SK-N-SH (cell line): ENCODE results near the gene FRAS1. TPM values are rescaled to one million over a fixed set of nuclear protein-coding genes. Genes with fewer than 3 reads are reported as not detected.

ENCODE experiments used
- CTCF ChIA-PET: fragments of 300-600, 350-600 bp; formaldehyde crosslinking; extraction: SDS; loops from one replicate; lab custom pipeline; 2021; lab: Yijun Ruan, JAX
- POLR2A ChIA-PET: fragments of 350-600 bp; sonication (Branson Sonifier 250); formaldehyde crosslinking; extraction: SDS; loops from one replicate; lab custom pipeline; 2020; ENCODE audit warnings: antibody characterized with exemption, inconsistent platforms; lab: Yijun Ruan, JAX
- DNase-seq: peaks from one replicate; pipeline ENCODE4 v3.0.0; 2012
- H2AFZ ChIP-seq: fragments of 200-600 bp; sonication (generic); 2 replicates; pipeline ENCODE4 v1.8.1; 2016; ENCODE audit warnings: antibody characterized with exemption, mild to moderate bottlenecking, low read depth
- H3F3A ChIP-seq: fragments of 200-600 bp; sonication (generic); replicated peaks from 2 replicates; pipeline ENCODE3; 2016; ENCODE audit warnings: antibody characterized with exemption, mild to moderate bottlenecking; ENCODE audit not compliant: insufficient read depth
- H3K27ac ChIP-seq, 2 experiments: fragments of 200-500 bp in 1 of 2; fragments of 200-600 bp in 1 of 2; sonication (Bioruptor generic) in 1 of 2; sonication (generic), shearing (Covaris generic) in 1 of 2; 2 replicates each; pipeline versions ENCODE4 v1.5.1 to v1.6.1; 2014 to 2016; ENCODE audit warnings: low read depth in 2 of 2, inconsistent platforms in 1 of 2, low read length in 1 of 2, mild to moderate bottlenecking in 1 of 2, mixed read lengths in 1 of 2
- H3K27me3 ChIP-seq: fragments of 200-600 bp; sonication (generic), shearing (Covaris generic); 2 replicates; pipeline ENCODE4 v1.6.1; 2016; ENCODE audit warnings: mixed run types; ENCODE audit not compliant: insufficient read depth
- H3K36me3 ChIP-seq, 2 experiments: fragments of 200-500 bp in 1 of 2; fragments of 200-600 bp in 1 of 2; sonication (Bioruptor generic) in 1 of 2; sonication (generic) in 1 of 2; replicated peaks in 1 of 2; 2 replicates each; pipeline versions ENCODE3 to v1.5.1; 2014 to 2016; ENCODE audit warnings: low read length in 1 of 2, mild to moderate bottlenecking in 1 of 2; ENCODE audit not compliant: insufficient read depth in 2 of 2, control insufficient read depth in 1 of 2
- H3K4me1 ChIP-seq, 2 experiments: fragments of 200-500 bp in 1 of 2; fragments of 200-600 bp in 1 of 2; sonication (Bioruptor generic) in 1 of 2; sonication (generic), shearing (Covaris generic) in 1 of 2; 2 replicates each; pipeline versions ENCODE4 v1.5.1 to v1.6.1; 2014 to 2016; ENCODE audit warnings: low read depth in 1 of 2, low read length in 1 of 2, mixed run types in 1 of 2; ENCODE audit not compliant: insufficient read depth in 2 of 2, control insufficient read depth in 1 of 2
- H3K4me2 ChIP-seq: fragments of 200-600 bp; sonication (generic), shearing (Covaris generic); 2 replicates; pipeline ENCODE4 v1.6.1; 2017; ENCODE audit warnings: mixed run types
- H3K4me3 ChIP-seq, 2 experiments: fragments of 200-500 bp in 1 of 2; fragments of 200-600 bp in 1 of 2; sonication (Bioruptor generic) in 1 of 2; sonication (generic), shearing (Covaris generic) in 1 of 2; 2 replicates each; pipeline versions ENCODE4 v1.5.1 to v1.8.1; 2014 to 2016; ENCODE audit warnings: low read depth in 2 of 2, inconsistent platforms in 1 of 2, low read length in 1 of 2, mild to moderate bottlenecking in 1 of 2, mixed read lengths in 1 of 2, moderate library complexity in 1 of 2
- H3K79me2 ChIP-seq: fragments of 200-600 bp; sonication (generic); 2 replicates; pipeline ENCODE4 v1.8.1; 2017; ENCODE audit warnings: mild to moderate bottlenecking; ENCODE audit not compliant: insufficient read depth
- H3K9ac ChIP-seq: fragments of 200-600 bp; sonication (generic); 2 replicates; pipeline ENCODE4 v1.6.1; 2017; ENCODE audit warnings: mixed run types
- H3K9me2 ChIP-seq: fragments of 200-600 bp; sonication (generic); 2 replicates; pipeline ENCODE4 v1.6.1; 2017; ENCODE audit warnings: mixed run types
- H3K9me3 ChIP-seq: fragments of 200-600 bp; sonication (generic); 2 replicates; pipeline ENCODE4 v1.6.1; 2017; ENCODE audit warnings: mixed run types, mild to moderate bottlenecking, moderate library complexity
- H4K20me1 ChIP-seq: fragments of 200-600 bp; sonication (generic); 2 replicates; pipeline ENCODE4 v1.6.1; 2017; ENCODE audit warnings: mild to moderate bottlenecking, mixed run types; ENCODE audit not compliant: insufficient read depth
- FOSL2 ChIP-seq: IDR thresholded peaks from 2 replicates; pipeline ENCODE4 v1.4.0; 2012; ENCODE audit warnings: low read depth, mild to moderate bottlenecking, moderate library complexity, borderline replicate concordance
- FOXJ3 ChIP-seq: sonication (generic); formaldehyde crosslinking; IDR thresholded peaks from 2 replicates; pipeline ENCODE4 v1.5.1; 2020; ENCODE audit warnings: mild to moderate bottlenecking, missing genetic modification reagents
- FOXM1 ChIP-seq: IDR thresholded peaks from 2 replicates; pipeline ENCODE4 v1.4.0; 2012; ENCODE audit warnings: low read depth, mild to moderate bottlenecking
- JUND ChIP-seq: IDR thresholded peaks from 2 replicates; pipeline ENCODE4 v1.4.0; 2012
- NFIC ChIP-seq: IDR thresholded peaks from 2 replicates; pipeline ENCODE4 v1.4.0; 2012; ENCODE audit warnings: borderline replicate concordance
- TCF12 ChIP-seq: IDR thresholded peaks from 2 replicates; pipeline ENCODE4 v1.4.0; 2012
- TEAD4 ChIP-seq: IDR thresholded peaks from 2 replicates; pipeline ENCODE4 v1.4.0; 2012; ENCODE audit warnings: mild to moderate bottlenecking, borderline replicate concordance; ENCODE audit not compliant: insufficient read depth
- USF2 ChIP-seq: fragments of 150-350 bp; IDR thresholded peaks from 2 replicates; pipeline ENCODE4 v1.6.1; 2017; ENCODE audit warnings: antibody characterized with exemption, low read length, low read depth, borderline replicate concordance
- WGBS: methylation state at CpG from one replicate; pipeline ENCODE4 v1.1.6; 2017; ENCODE audit warnings: low lambda C conversion rate; 5-methylcytosine and 5-hydroxymethylcytosine counted together
- polyA plus RNA-seq, 3 experiments: library from polyadenylated mRNA; depleted of rRNA; stranded (reverse); fragments of >200 nt; gene quantifications; 2 replicates each; pipeline ENCODE4 v1.2.3, GENCODE V29; 2012
- TF ChIP-seq, protein P1 (sequence below): IDR thresholded peaks from 2 replicates; pipeline ENCODE4 v1.6.1; 2012; ENCODE audit warnings: mild to moderate bottlenecking, low read depth, low read length, moderate library complexity
- TF ChIP-seq, protein P2 (sequence below): IDR thresholded peaks from 2 replicates; pipeline ENCODE4 v1.4.0; 2012; ENCODE audit warnings: low read depth, borderline replicate concordance

The FRAS1 gene
- polyA plus RNA-seq, 1 of the 3 experiments (the other 2 are of a cell fraction): 8.3 TPM

DNA sequence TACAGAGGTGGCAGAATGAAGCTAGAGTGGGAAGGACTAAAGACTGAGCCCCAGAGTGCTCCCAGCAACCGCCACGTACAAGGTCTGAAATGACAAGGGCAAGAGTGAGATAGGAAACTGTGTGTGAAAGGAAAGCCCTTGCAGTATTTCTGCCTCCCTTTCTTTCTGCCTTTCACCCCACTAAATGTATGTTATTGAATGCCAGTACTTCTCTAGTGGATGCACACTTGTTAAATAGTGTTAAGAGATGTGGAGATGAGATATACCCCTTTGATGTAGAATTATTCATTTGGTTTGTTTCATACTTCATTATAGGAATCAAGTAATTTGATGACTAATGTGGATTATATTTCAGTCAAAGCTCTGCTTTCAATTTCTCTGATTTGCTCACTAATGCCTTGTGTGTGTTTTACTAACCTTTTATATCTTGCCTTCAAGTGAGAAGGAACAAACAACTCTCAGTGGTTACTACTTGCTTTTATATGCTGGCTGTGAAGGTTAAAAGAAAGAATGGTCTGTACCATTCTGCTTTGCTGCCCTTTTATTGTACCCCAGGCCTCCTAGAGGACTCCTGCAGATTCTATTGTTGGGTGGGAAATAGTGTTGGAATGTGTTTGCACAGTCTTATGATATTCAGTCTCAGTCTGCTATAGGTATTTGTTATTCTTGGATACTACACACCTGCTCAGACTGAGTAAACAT lies 486.5 kb downstream of the FRAS1 start:
- Histone ChIP-seq H3K9ac (no peak overlapping the region), H3K9me2 (no peaks in the 10 kb centered on the region), H4K20me1 (no peaks in the 10 kb centered on the region), H3K4me2 (no peak overlapping the region), H3F3A (peaks cover 4% of the 10 kb centered on the region), H3K36me3 (peaks cover 0 to 16% of the 10 kb centered on the region in 2 experiments), H3K27ac (no peak overlapping the region; a peak in 2 of 4 replicates), H3K4me1 (no peaks in the 10 kb centered on the region; a peak in 2 of 4 replicates), H3K27me3 (no peaks in the 10 kb centered on the region), H3K79me2 (no peaks in the 10 kb centered on the region), H2AFZ (no peak overlapping the region), H3K9me3 (no peaks in the 10 kb centered on the region)
- no peak for DNase-seq
- CTCF ChIA-PET: no interaction called here
- TF ChIP-seq TCF12 (peak; percentile 42), JUND (peak; percentile 36; the same call in 1 of the 2 replicates), FOXM1 (no peak), FOSL2 (peak; percentile 29; the same call in 1 of the 2 replicates)
- TF ChIP-seq, all 33 proteins: peak for 3
- WGBS: 92% methylated on average over 2 of the region's 2 CpGs
- POLR2A ChIA-PET: no interaction called here
- no peak overlapping the region for H3K4me3 ChIP-seq

- CTCF ChIA-PET: no interaction called here
- Histone ChIP-seq H3K9me2 (no peaks in the 10 kb centered on the region), H3K27me3 (no peaks in the 10 kb centered on the region), H4K20me1 (no peaks in the 10 kb centered on the region), H3K79me2 (no peaks in the 10 kb centered on the region), H3K4me1 (no peaks in the 10 kb centered on the region; a peak in 2 of 4 replicates), H3K36me3 (peaks cover 0 to 10% of the 10 kb centered on the region in 2 experiments), H3K9ac (no peak overlapping the region), H3K27ac (peak overlapping the region in 1 of 2 experiments; percentile 48; a peak in 2 of 4 replicates), H3F3A (peaks cover 10% of the 10 kb centered on the region), H3K4me2 (no peak overlapping the region), H3K9me3 (no peaks in the 10 kb centered on the region), H3K4me3 (no peak overlapping the region), H2AFZ (no peak overlapping the region)
- POLR2A ChIA-PET: no interaction called here
- TF ChIP-seq USF2 (no peak), FOXM1 (no peak), TEAD4 (no peak), NFIC (no peak), FOXJ3 (CRISPR knock-in tag) (no peak)
- TF ChIP-seq, protein P1, sequence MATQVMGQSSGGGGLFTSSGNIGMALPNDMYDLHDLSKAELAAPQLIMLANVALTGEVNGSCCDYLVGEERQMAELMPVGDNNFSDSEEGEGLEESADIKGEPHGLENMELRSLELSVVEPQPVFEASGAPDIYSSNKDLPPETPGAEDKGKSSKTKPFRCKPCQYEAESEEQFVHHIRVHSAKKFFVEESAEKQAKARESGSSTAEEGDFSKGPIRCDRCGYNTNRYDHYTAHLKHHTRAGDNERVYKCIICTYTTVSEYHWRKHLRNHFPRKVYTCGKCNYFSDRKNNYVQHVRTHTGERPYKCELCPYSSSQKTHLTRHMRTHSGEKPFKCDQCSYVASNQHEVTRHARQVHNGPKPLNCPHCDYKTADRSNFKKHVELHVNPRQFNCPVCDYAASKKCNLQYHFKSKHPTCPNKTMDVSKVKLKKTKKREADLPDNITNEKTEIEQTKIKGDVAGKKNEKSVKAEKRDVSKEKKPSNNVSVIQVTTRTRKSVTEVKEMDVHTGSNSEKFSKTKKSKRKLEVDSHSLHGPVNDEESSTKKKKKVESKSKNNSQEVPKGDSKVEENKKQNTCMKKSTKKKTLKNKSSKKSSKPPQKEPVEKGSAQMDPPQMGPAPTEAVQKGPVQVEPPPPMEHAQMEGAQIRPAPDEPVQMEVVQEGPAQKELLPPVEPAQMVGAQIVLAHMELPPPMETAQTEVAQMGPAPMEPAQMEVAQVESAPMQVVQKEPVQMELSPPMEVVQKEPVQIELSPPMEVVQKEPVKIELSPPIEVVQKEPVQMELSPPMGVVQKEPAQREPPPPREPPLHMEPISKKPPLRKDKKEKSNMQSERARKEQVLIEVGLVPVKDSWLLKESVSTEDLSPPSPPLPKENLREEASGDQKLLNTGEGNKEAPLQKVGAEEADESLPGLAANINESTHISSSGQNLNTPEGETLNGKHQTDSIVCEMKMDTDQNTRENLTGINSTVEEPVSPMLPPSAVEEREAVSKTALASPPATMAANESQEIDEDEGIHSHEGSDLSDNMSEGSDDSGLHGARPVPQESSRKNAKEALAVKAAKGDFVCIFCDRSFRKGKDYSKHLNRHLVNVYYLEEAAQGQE: no peak
- TF ChIP-seq, protein P2, sequence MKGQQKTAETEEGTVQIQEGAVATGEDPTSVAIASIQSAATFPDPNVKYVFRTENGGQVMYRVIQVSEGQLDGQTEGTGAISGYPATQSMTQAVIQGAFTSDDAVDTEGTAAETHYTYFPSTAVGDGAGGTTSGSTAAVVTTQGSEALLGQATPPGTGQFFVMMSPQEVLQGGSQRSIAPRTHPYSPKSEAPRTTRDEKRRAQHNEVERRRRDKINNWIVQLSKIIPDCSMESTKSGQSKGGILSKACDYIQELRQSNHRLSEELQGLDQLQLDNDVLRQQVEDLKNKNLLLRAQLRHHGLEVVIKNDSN: no peak
- no peak for DNase-seq
- 48% methylated on average over 2 of the region's 2 CpGs for WGBS
These were observed 487.6 kb downstream of the FRAS1 start for GRCh38 chr4:78544678-78545077.
